LNCaP clone FGC (cell line): ENCODE results near the gene UNCX.

Source experiments
- DNase-seq: peaks from one replicate; pipeline ENCODE4 v3.0.0-alpha.2; 2011; ENCODE audit warnings: low read depth
- H3K4me3 ChIP-seq: 2 replicates; pipeline ENCODE4 v1.5.1; 2011; ENCODE audit warnings: mild to moderate bottlenecking, low read depth, low read length, control low read depth
- TF ChIP-seq, protein P1 (sequence below): IDR thresholded peaks from 2 replicates; pipeline ENCODE4 v1.5.1; 2012; ENCODE audit warnings: mild to moderate bottlenecking; ENCODE audit not compliant: control insufficient read depth, insufficient read depth; ENCODE audit errors: extremely low read depth

UNCX gene

DNA sequence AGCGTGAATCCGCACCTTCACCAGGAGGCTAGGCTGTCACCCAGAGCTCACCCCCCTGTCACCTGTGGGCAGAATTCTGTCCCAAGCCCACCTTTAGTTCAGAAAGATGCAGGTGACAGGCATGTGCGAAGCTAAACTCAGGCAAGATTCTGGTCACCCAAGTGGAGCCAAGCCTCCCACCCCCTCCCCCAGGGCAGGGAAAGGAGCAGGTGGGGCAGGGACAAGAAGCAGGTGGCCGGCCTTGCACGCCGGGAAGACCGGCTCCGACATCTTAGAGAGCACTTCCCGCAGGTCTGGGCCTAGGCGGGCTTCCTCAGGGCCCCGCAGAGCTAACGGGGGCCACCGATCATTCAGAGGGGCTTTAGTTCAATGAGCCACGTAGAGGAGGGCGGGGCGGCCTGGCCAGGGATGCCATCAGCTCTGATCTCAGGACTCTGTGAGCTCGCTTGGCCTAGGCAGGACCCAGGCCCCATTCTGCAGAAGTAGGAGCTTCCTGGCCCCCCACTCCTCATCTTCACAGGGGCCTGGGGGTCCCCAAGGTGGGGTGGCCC lies 19.9 kb downstream of the UNCX start:
- DNase-seq: no peak
- TF ChIP-seq, protein P1, sequence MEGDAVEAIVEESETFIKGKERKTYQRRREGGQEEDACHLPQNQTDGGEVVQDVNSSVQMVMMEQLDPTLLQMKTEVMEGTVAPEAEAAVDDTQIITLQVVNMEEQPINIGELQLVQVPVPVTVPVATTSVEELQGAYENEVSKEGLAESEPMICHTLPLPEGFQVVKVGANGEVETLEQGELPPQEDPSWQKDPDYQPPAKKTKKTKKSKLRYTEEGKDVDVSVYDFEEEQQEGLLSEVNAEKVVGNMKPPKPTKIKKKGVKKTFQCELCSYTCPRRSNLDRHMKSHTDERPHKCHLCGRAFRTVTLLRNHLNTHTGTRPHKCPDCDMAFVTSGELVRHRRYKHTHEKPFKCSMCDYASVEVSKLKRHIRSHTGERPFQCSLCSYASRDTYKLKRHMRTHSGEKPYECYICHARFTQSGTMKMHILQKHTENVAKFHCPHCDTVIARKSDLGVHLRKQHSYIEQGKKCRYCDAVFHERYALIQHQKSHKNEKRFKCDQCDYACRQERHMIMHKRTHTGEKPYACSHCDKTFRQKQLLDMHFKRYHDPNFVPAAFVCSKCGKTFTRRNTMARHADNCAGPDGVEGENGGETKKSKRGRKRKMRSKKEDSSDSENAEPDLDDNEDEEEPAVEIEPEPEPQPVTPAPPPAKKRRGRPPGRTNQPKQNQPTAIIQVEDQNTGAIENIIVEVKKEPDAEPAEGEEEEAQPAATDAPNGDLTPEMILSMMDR: no peak
- no peak overlapping the region for H3K4me3 ChIP-seq

DNA sequence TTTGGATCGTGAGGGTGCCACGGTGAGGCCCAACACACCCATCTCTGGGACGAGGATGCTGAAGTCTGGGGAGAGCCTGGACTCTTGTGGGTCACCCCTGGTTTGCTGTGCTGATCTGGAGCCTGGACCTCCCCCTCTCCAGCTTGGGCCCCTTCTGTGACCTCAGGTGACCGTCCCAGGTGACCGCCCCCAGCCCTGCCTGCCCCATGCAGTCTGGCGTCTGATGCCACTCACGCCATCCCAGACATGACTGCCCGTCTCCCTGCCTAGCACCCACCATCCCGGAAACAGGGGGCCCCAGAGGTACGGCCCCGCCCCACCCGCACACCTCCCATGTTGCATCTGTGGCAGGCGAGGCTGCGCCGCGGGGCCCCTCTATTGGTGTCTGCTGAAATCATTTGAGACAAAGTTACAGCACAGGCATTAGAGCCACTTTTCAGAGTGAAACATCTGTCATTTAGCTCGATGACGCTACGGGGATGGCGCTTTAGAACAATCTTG lies 21.1 kb downstream of the UNCX start:
- no peak for DNase-seq
- H3K4me3 ChIP-seq: no peak overlapping the region
- TF ChIP-seq, protein P1: no peak

DNA sequence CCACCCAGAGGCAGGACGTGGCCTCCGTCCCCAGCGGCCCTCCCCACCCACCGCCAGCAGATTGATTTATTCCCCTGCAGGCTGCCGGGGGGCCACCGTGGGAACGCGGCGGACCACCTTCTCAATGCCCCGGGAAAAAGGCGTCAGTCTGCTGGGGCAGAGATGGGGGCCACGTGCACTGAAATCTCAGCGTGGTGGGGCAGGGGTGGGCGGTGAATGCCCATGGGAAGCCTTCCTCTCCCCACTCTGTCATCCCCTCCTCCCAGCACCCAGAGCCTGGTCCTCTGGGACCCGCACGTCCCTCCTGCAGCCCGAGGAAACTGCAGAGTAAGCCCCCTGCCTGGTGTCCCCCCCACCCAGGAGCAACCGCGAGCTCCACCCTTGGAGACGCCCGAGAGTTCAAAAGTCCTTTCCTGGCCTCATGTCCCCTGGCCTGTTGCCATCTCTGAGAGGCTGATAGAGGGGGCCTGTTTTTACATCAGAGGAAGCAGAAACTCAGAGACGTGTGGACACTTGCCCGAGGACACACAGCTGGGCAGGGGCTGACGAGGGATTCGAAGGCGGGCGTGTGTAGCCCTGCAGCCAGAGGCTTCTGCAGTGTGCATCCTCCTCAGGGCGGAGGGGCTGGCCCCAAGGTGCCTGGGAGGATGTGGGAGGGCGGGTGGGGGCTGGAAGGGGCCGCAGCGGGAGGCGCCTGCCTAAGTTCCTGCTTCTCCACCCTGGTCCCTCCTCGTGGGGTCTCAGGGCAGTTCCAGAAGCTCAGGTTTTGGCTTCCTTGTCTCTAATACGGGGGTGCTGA lies 21.8 kb downstream of the UNCX start:
- no peak overlapping the region for H3K4me3 ChIP-seq
- DNase-seq: no peak
- TF ChIP-seq, protein P1: no peak

DNA sequence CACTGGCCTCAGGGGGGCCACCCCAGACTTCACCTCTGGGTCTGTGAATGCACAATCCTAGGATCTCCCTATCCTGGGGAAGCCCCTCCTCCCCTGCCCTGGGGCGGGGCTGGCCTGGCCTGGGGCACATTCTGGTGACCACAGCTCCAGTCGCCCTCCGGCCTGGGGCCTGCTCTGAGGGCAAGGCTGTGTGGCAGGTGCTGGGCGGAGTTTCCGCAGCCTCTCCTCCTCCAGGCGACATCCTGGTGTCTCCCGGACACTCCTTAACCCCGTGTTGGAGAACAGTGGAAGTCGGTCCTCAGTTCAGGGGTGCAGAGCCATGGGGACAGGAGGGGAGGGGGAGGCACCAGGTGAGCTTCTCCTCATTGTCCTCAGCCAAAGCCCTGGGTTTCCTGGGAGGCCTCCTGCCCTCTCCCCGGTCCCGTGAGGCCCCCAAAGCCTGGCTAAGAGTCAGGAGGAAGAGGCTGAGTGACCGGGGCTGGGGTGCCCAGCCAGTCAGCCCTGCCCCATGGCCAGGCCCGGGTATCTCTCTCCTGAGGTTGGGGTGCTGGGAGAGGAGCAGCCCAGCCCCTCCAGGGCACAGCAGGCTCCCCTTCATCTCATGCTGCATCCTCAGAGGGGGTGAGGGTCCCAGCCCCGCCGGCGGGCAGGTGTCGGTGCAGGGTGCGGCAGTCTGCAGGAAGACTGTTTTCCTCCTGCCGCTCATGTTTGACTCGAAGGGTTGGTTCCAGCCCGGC lies 22.6 kb downstream of the UNCX start:
- TF ChIP-seq, protein P1: no peak
- no peak overlapping the region for H3K4me3 ChIP-seq
- DNase-seq: no peak

DNA sequence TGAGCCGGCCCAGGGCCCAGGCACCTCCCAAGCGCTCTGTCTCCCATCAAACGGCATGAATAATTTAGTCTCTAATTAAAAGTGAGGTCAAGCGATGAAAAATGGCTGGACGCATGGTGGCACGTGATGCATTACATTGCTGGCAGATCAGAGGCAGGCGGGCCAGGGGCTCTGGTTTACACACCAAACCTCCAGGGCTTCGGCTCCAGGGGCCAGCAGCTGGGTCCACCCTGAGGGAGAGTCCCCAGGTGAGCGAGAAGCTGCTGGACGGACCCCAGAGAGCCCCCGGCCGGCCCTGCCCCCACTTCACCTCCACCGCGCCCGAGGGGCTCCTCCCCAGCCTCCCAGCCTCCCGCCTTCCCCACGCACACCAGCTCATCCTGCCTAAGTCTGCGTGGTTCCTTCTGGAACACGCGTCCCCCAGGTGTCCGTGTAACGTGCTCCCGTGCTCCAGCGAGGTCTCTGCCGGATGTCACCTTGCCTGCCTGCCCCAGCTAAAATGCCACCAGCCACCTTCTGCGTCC lies 23.2 kb downstream of the UNCX start:
- DNase-seq: no peak
- H3K4me3 ChIP-seq: no peak overlapping the region
- TF ChIP-seq, protein P1: no peak

DNA sequence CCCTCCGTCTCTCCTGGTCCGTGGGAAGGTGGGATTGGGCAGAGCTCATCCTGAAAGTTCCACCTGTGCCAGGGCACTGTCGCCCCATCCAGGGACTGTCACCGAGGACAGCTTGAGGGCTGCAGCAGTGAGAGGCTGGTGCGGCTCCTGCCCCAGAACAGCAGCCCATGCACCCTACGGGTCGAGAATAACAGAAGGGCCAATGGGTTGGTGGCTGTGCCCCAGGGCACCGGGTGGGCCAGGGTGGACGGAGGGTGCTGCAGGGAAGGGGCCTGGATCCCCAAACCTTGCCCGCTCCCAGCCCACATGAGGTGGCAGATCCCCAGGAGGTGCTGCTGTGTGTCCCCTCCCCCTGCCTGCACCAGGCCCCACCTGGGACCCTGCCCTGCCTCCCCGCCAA lies 23.9 kb downstream of the UNCX start:
- no peak for DNase-seq
- TF ChIP-seq, protein P1: no peak
- no peak overlapping the region for H3K4me3 ChIP-seq
